Endothelial cell of umbilical vein (primary cell): ENCODE data around the gene ACOT13. TPM values are rescaled to one million over a fixed set of nuclear protein-coding genes. Genes with fewer than 3 reads are reported as not detected.
"Not testable (repeated sequence)": the region's sequence is repeated elsewhere in the genome, so short reads cannot be mapped to it uniquely, and the experiment has no call there.

Experiments used
- BruUV-seq: library from RNA; stranded (reverse); fragments of 400-500 nt; replicated peaks from 2 replicates; lab custom pipeline; 2021; lab: Mats Ljungman, UMichigan
- CTCF ChIA-PET: fragments of 300-600, 350-600 bp; sonication (Branson Sonifier 250); formaldehyde crosslinking; loops from one replicate; lab custom pipeline; 2021; ENCODE audit warnings: antibody characterized with exemption, inconsistent platforms; lab: Charles Lee
- POLR2A ChIA-PET: fragments of 300-600, 350-600 bp; sonication (Branson Sonifier 250); formaldehyde crosslinking; loops from one replicate; lab custom pipeline; 2021; ENCODE audit warnings: antibody characterized with exemption, inconsistent platforms; lab: Charles Lee
- DNase-seq: peaks from one replicate; pipeline ENCODE4 v3.0.0-alpha.2; 2011; ENCODE audit warnings: low read depth, low spot score
- FAIRE-seq: peaks from 2 replicates; lab custom pipeline; 2011; peaks lifted over from hg19 to GRCh38; lab: Jason Lieb, UNC
- H2AFZ ChIP-seq: 2 replicates; pipeline ENCODE4 v1.6.0; 2012; ENCODE audit warnings: low read depth, low read length, control low read depth, inconsistent platforms
- H3K27ac ChIP-seq: 2 replicates; pipeline ENCODE4 v1.5.1; 2011; ENCODE audit warnings: low read depth, mild to moderate bottlenecking, control low read depth, low read length, moderate library complexity; ENCODE audit not compliant: insufficient read depth
- H3K27me3 ChIP-seq, 2 experiments: 2 replicates each; pipeline versions ENCODE4 v1.6.0 to v1.6.1; 2011; ENCODE audit warnings: low read length in 2 of 2, mixed read lengths in 1 of 2; ENCODE audit not compliant: control insufficient read depth in 2 of 2, insufficient read depth in 2 of 2
- H3K36me3 ChIP-seq, 2 experiments: 2 replicates in 1 of 2; 3 replicates in 1 of 2; pipeline ENCODE4 v1.5.1; 2011; ENCODE audit warnings: low read length in 2 of 2, mild to moderate bottlenecking in 1 of 2, moderate library complexity in 1 of 2; ENCODE audit not compliant: control insufficient read depth in 2 of 2, insufficient read depth in 2 of 2; ENCODE audit errors: extremely low read depth in 1 of 2
- H3K4me1 ChIP-seq: 3 replicates; pipeline ENCODE4 v1.5.1; 2011; ENCODE audit warnings: mild to moderate bottlenecking, low read length; ENCODE audit not compliant: control insufficient read depth, insufficient read depth; ENCODE audit errors: extremely low read depth
- H3K4me2 ChIP-seq: 2 replicates; pipeline ENCODE4 v1.6.1; 2011; ENCODE audit warnings: low read length, control low read depth, mixed read lengths; ENCODE audit not compliant: insufficient read depth
- H3K4me3 ChIP-seq, 3 experiments: fragments of 200-600 bp in 1 of 3; sonication (generic), shearing (Covaris generic) in 1 of 3; replicated peaks in 1 of 3; 2 replicates each; pipeline ENCODE4 v1.5.1; 2011 to 2016; ENCODE audit warnings: control low read depth in 3 of 3, low read length in 3 of 3, mild to moderate bottlenecking in 2 of 3, inconsistent platforms in 1 of 3, low read depth in 1 of 3, moderate library complexity in 1 of 3; ENCODE audit not compliant: insufficient read depth in 1 of 3
- H3K79me2 ChIP-seq: 2 replicates; pipeline ENCODE4 v1.6.0; 2012; ENCODE audit warnings: low read length, inconsistent platforms; ENCODE audit not compliant: control insufficient read depth, insufficient read depth
- H3K9ac ChIP-seq: replicated peaks from 2 replicates; pipeline ENCODE3; 2011; ENCODE audit warnings: low read length, control low read depth; ENCODE audit not compliant: insufficient read depth; ENCODE audit errors: extremely low read depth
- H3K9me1 ChIP-seq: replicated peaks from 3 replicates; pipeline ENCODE4 v1.6.0; 2011; ENCODE audit warnings: mild to moderate bottlenecking, low read length; ENCODE audit not compliant: control insufficient read depth, insufficient read depth; ENCODE audit errors: extremely low read depth
- H3K9me3 ChIP-seq: replicated peaks from 2 replicates; pipeline ENCODE4 v1.5.1; 2012; ENCODE audit warnings: low read length, inconsistent platforms; ENCODE audit not compliant: control insufficient read depth, insufficient read depth
- H4K20me1 ChIP-seq: replicated peaks from 2 replicates; pipeline ENCODE3; 2011; ENCODE audit warnings: mild to moderate bottlenecking, low read length; ENCODE audit not compliant: control insufficient read depth, insufficient read depth; ENCODE audit errors: extremely low read depth
- dilution Hi-C: fragments of 300-500 bp; cut with MboI; formaldehyde crosslinking; loops from one replicate; pipeline ENCODE4 v1.15.0; 2019; ENCODE audit warnings: low sequenced_read_pairs; ENCODE audit not compliant: extremely low pct_ligation_motif_present
- intact Hi-C: fragments of 100-400 bp; cut with micrococcal nuclease; formaldehyde crosslinking; loops from one replicate; pipeline ENCODE4 v1.10.0; 2022
- polyA plus RNA-seq, 4 experiments: library from polyadenylated mRNA; depleted of rRNA in 3 of 4; stranded (reverse) in 3 of 4; unstranded in 1 of 4; fragments of >200 nt; gene quantifications; 2 replicates each; pipeline versions ENCODE4 v1.2.1 to v1.2.3, GENCODE V29; 2011 to 2012; ENCODE audit warnings: missing spikeins in 1 of 4
- total RNA-seq: library from RNA; stranded (reverse); gene quantifications from 2 replicates; pipeline ENCODE4 v1.2.3, GENCODE V29; 2021

Gene ACOT13
- total and polyA plus RNA-seq, 2 donors (not counting 3 experiments of a cell fraction or from before 2014, with no cell fraction given), result 7.7 to 24.1 TPM

DNA sequence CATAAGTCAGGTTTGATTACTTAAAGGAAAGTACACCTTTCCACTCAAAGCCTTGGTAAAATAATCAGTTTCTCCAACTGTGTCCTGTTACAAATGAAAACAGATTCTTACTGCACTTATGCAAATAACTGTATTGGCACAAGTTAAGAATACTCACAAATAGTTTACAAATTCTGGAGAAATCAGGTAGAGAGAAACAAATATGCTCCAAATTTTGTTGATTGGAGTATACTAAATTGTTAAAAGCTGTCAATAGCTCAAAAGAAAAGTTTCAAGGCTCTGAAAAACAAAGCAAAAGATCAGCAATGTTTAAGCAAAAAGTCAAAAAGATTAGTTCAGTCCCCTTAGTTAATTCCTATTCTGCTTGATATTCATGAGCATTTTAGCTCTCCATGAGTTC lies 3.6 kb downstream of the ACOT13 start:
- FAIRE-seq, H3K9me3 ChIP-seq, DNase-seq, H3K4me2 ChIP-seq, BruUV-seq, H4K20me1 ChIP-seq, H3K4me1 ChIP-seq, H3K27me3 ChIP-seq, dilution Hi-C loops, H3K36me3 ChIP-seq, CTCF ChIA-PET, H3K9me1 ChIP-seq, H3K27ac ChIP-seq, H3K4me3 ChIP-seq, POLR2A ChIA-PET, H3K9ac ChIP-seq, H2AFZ ChIP-seq, intact Hi-C loops: not testable (repeated sequence)
- H3K79me2 ChIP-seq, result peaks cover 10% of the 10 kb centered on the region

DNA sequence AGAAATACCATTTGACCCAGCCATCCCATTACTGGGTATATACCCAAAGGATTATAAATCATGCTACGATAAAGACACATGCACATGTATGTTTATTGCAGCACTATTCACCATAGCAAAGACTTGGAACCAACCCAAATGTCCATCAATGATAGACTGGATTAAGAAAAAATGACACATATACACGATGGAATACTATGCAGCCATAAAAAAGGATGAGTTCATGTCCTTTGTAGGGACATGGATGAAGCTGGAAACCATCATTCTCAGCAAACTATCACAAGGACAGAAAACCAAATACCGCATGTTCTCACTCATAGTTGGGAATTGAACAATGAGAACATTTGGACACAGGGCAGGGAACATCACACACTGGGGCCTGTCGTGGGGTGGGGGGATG lies 4.2 kb downstream of the ACOT13 start:
- H3K9me3 ChIP-seq, H3K4me2 ChIP-seq, H3K27me3 ChIP-seq, H3K36me3 ChIP-seq, FAIRE-seq, POLR2A ChIA-PET, intact Hi-C loops, CTCF ChIA-PET, dilution Hi-C loops, H2AFZ ChIP-seq, H3K9ac ChIP-seq, H3K79me2 ChIP-seq, H3K9me1 ChIP-seq, H3K4me1 ChIP-seq, DNase-seq, BruUV-seq, H3K27ac ChIP-seq, H3K4me3 ChIP-seq, H4K20me1 ChIP-seq: not testable (repeated sequence)
